CD4-positive, alpha-beta T cell (primary cell): ENCODE results near the gene ERCC2. TPM values are rescaled to one million over a fixed set of nuclear protein-coding genes. Genes with fewer than 3 reads are reported as not detected.
"Not testable (repeated sequence)": the region's sequence is repeated elsewhere in the genome, so short reads cannot be mapped to it uniquely, and the experiment has no call there.

Experiments
- ATAC-seq: fragments of 200-7000 bp; cut with Tn5 transposase; one replicate; pipeline ENCODE4 v1.10.0; 2022; ENCODE audit warnings: mild to moderate bottlenecking; ENCODE audit not compliant: poor library complexity
- CTCF ChIA-PET: fragments of 350-600 bp; sonication (Branson Sonifier 250); formaldehyde crosslinking; loops from one replicate; lab custom pipeline; 2021; ENCODE audit warnings: antibody characterized with exemption, inconsistent platforms; lab: Charles Lee
- POLR2A ChIA-PET: fragments of 350-600 bp; sonication (Branson Sonifier 250); formaldehyde crosslinking; loops from one replicate; lab custom pipeline; 2021; ENCODE audit warnings: antibody characterized with exemption, inconsistent platforms; lab: Charles Lee
- DNase-seq, 14 experiments: peaks; one replicate each; pipeline ENCODE4 v3.0.0-alpha.2; 2013 to 2020; ENCODE audit warnings: mixed read lengths in 2 of 14
- H3K27ac ChIP-seq, 2 donors: one replicate each; pipeline versions ENCODE4 v1.5.1 to v1.7.0; 2013; ENCODE audit warnings: low read length in 2 of 2, low read depth in 1 of 2, mild to moderate bottlenecking in 1 of 2
- H3K27me3 ChIP-seq, 2 experiments: 1 replicate in 1 of 2; 2 replicates in 1 of 2; pipeline versions ENCODE4 v1.6.1 to v1.7.0; 2013; ENCODE audit warnings: low read length in 2 of 2, control low read depth in 1 of 2, mild to moderate bottlenecking in 1 of 2, moderate library complexity in 1 of 2; ENCODE audit not compliant: insufficient read depth in 2 of 2, control insufficient read depth in 1 of 2
- H3K36me3 ChIP-seq: one replicate; pipeline ENCODE4 v1.6.1; 2013; ENCODE audit warnings: low read length, control low read depth; ENCODE audit not compliant: insufficient read depth
- H3K4me1 ChIP-seq: one replicate; pipeline ENCODE4 v1.6.1; 2013; ENCODE audit warnings: low read length, control low read depth; ENCODE audit not compliant: insufficient read depth
- H3K4me3 ChIP-seq: one replicate; pipeline ENCODE4 v1.5.1; 2013; ENCODE audit warnings: mild to moderate bottlenecking, low read length, moderate library complexity
- H3K9me3 ChIP-seq, 2 experiments: 1 replicate in 1 of 2; 2 replicates in 1 of 2; pipeline versions ENCODE4 v1.6.1 to v1.7.0; 2013; ENCODE audit warnings: low read length in 2 of 2, mild to moderate bottlenecking in 2 of 2, control low read depth in 1 of 2, moderate library complexity in 1 of 2; ENCODE audit not compliant: control insufficient read depth in 1 of 2, insufficient read depth in 1 of 2
- H3K27ac Mint-ChIP-seq: one replicate; pipeline ENCODE4 v1.8.0; 2020; ENCODE audit warnings: mixed read lengths
- H3K27me3 Mint-ChIP-seq: one replicate; pipeline ENCODE4 v1.8.0; 2021; ENCODE audit warnings: mixed read lengths
- H3K36me3 Mint-ChIP-seq: one replicate; pipeline ENCODE4 v1.8.0; 2021; ENCODE audit warnings: low read depth, mixed read lengths
- H3K4me1 Mint-ChIP-seq: one replicate; pipeline ENCODE4 v1.8.0; 2021; ENCODE audit warnings: low read depth, mixed read lengths
- H3K4me3 Mint-ChIP-seq: one replicate; pipeline ENCODE4 v1.8.0; 2020; ENCODE audit warnings: mild to moderate bottlenecking, mixed read lengths
- H3K9me3 Mint-ChIP-seq: one replicate; pipeline ENCODE4 v1.8.0; 2020; ENCODE audit warnings: mixed read lengths
- CTCF ChIP-seq: fragments of 200-600 bp; IDR thresholded peaks from one replicate; pipeline ENCODE4 v1.8.0; 2022; ENCODE audit warnings: antibody characterized with exemption, mild to moderate bottlenecking
- intact Hi-C, 2 experiments: fragments of 100-400 bp; cut with DNase I in 1 of 2; cut with micrococcal nuclease in 1 of 2; formaldehyde crosslinking; loops; one replicate each; pipeline versions ENCODE4 v1.15.1 to v1.9.0; 2023 to 2025; cut with DNase I, micrococcal nuclease
- total RNA-seq, 174 experiments: library from RNA in 2 of 174; stranded (reverse) in 2 of 174; gene quantifications; one replicate each; pipeline ENCODE4 v1.2.3 and lab custom pipeline; 2021 to 2026

ERCC2 gene
- total RNA-seq, 2 experiments from 2014 or later, result 8.7 to 9.6 TPM

GRCh38 chr19:45336696-45337251 is 33.6 kb downstream of the ERCC2 start:
- ATAC-seq, result no peak
- no peaks in the 10 kb centered on the region for H3K4me1 Mint-ChIP-seq
- H3K27ac ChIP-seq, result no peak overlapping the region
- H3K9me3 ChIP-seq, result no peaks in the 10 kb centered on the region
- no peak overlapping the region for H3K4me3 Mint-ChIP-seq
- ChIA-PET POLR2A (no interaction called here), CTCF (interaction anchor here (0.7 kb wide), 1 partner anchor 288 kb away, joined by 3 read pairs; no protein-coding TSS in a partner anchor)
- H3K4me3 ChIP-seq, result no peak overlapping the region
- no peaks in the 10 kb centered on the region for H3K9me3 Mint-ChIP-seq
- no peak overlapping the region for H3K27ac Mint-ChIP-seq
- peaks cover 16% of the 10 kb centered on the region for H3K4me1 ChIP-seq
- no peaks in the 10 kb centered on the region for H3K36me3 ChIP-seq
- peaks cover 22 to 24% of the 10 kb centered on the region in 2 experiments for H3K27me3 ChIP-seq
- intact Hi-C loops, result no loop called here
- H3K27me3 Mint-ChIP-seq, result peaks cover 34% of the 10 kb centered on the region
- no peak for TF ChIP-seq CTCF
- no peaks in the 10 kb centered on the region for H3K36me3 Mint-ChIP-seq
- no peak for DNase-seq

GRCh38 chr19:45334881-45335280 is 35.5 kb downstream of the ERCC2 start:
- H3K4me1 Mint-ChIP-seq, H3K27ac Mint-ChIP-seq, H3K9me3 Mint-ChIP-seq, DNase-seq, H3K4me1 ChIP-seq, H3K27ac ChIP-seq, H3K36me3 Mint-ChIP-seq, ATAC-seq, intact Hi-C loops, POLR2A ChIA-PET, H3K27me3 ChIP-seq, H3K9me3 ChIP-seq, H3K4me3 ChIP-seq, H3K36me3 ChIP-seq, H3K4me3 Mint-ChIP-seq, CTCF ChIA-PET: not testable (repeated sequence)
- peaks cover 28% of the 10 kb centered on the region for H3K27me3 Mint-ChIP-seq

GRCh38 chr19:45333609-45334303 is 36.6 kb downstream of the ERCC2 start:
- no peaks in the 10 kb centered on the region for H3K9me3 Mint-ChIP-seq
- H3K27ac Mint-ChIP-seq, result no peak overlapping the region
- H3K4me1 Mint-ChIP-seq, result no peaks in the 10 kb centered on the region
- H3K9me3 ChIP-seq, result no peaks in the 10 kb centered on the region
- no peak for TF ChIP-seq CTCF
- H3K4me1 ChIP-seq, result peaks cover 5% of the 10 kb centered on the region
- no peaks in the 10 kb centered on the region for H3K36me3 Mint-ChIP-seq
- H3K36me3 ChIP-seq, result no peaks in the 10 kb centered on the region
- intact Hi-C loops, result no loop called here
- ATAC-seq, result no peak
- CTCF ChIA-PET, result no interaction called here
- no peak overlapping the region for H3K4me3 ChIP-seq
- no peak overlapping the region for H3K4me3 Mint-ChIP-seq
- H3K27me3 Mint-ChIP-seq, result peaks cover 17% of the 10 kb centered on the region
- no peak for DNase-seq
- no peak overlapping the region for H3K27ac ChIP-seq
- POLR2A ChIA-PET, result no interaction called here
- peaks cover 1 to 6% of the 10 kb centered on the region in 2 experiments for H3K27me3 ChIP-seq
